GM12878 (cell line): ENCODE measurements around the gene CPVL. TPM values are rescaled to one million over a fixed set of nuclear protein-coding genes. Genes with fewer than 3 reads are reported as not detected.

Experiments
- ATAC-seq: fragments of 200-7000 bp; cut with Tn5 transposase; 3 replicates; pipeline ENCODE4 v1.9.1; 2020; ENCODE audit warnings: mild to moderate bottlenecking, moderate library complexity
- BruUV-seq: library from RNA; stranded (reverse); fragments of 400-500 nt; replicated peaks from 2 replicates; lab custom pipeline; 2021; lab: Mats Ljungman, UMichigan
- CTCF ChIA-PET: fragments of 300-600 bp; sonication (Branson Sonifier 250); formaldehyde crosslinking; extraction: SDS; loops from one replicate; lab custom pipeline; 2021; ENCODE audit warnings: inconsistent platforms; lab: Yijun Ruan, JAX
- POLR2A ChIA-PET: fragments of 350-600 bp; formaldehyde crosslinking; extraction: SDS; loops from one replicate; lab custom pipeline; 2021; ENCODE audit warnings: inconsistent platforms; lab: Charles Lee
- RAD21 ChIA-PET: fragments of 300-600 bp; sonication (Branson Sonifier 250); formaldehyde crosslinking; loops from one replicate; lab custom pipeline; 2023; ENCODE audit warnings: antibody characterized with exemption; ENCODE audit not compliant: unreplicated experiment; lab: Charles Lee
- SMC1A ChIA-PET: fragments of 300-600 bp; sonication (Branson Sonifier 250); formaldehyde crosslinking; loops from one replicate; lab custom pipeline; 2023; ENCODE audit not compliant: unreplicated experiment, uncharacterized antibody; lab: Charles Lee
- DNase-seq: peaks from one replicate; pipeline ENCODE4 v3.0.0-alpha.2; 2011; ENCODE audit warnings: low read depth, low spot score
- FAIRE-seq: peaks from 3 replicates; lab custom pipeline; 2011; peaks lifted over from hg19 to GRCh38; lab: Jason Lieb, UNC
- H2AFZ ChIP-seq: 2 replicates; pipeline ENCODE4 v1.6.0; 2011; ENCODE audit warnings: low read depth, low read length, control low read depth; ENCODE audit not compliant: control insufficient read depth
- H3K27ac ChIP-seq: 2 replicates; pipeline ENCODE4 v1.5.1; 2011; ENCODE audit warnings: control low read depth; ENCODE audit not compliant: control insufficient read depth, insufficient read depth
- H3K27me3 ChIP-seq, 2 experiments: replicated peaks in 1 of 2; 2 replicates each; pipeline versions ENCODE4 v1.6.0 to v1.6.1; 2011; ENCODE audit warnings: low read length in 1 of 2; ENCODE audit not compliant: control insufficient read depth in 2 of 2, insufficient read depth in 2 of 2
- H3K36me3 ChIP-seq, 2 experiments: 2 replicates each; pipeline ENCODE4 v1.5.1; 2011; ENCODE audit warnings: low read length in 1 of 2; ENCODE audit not compliant: control insufficient read depth in 2 of 2, insufficient read depth in 2 of 2
- H3K4me1 ChIP-seq: 2 replicates; pipeline ENCODE4 v1.6.1; 2011; ENCODE audit warnings: mild to moderate bottlenecking, low read length, moderate library complexity, mixed read lengths; ENCODE audit not compliant: control insufficient read depth, insufficient read depth
- H3K4me2 ChIP-seq: 2 replicates; pipeline ENCODE4 v1.6.0; 2011; ENCODE audit warnings: control low read depth; ENCODE audit not compliant: control insufficient read depth, insufficient read depth
- H3K4me3 ChIP-seq: fragments of 200-600 bp; sonication (generic); 2 replicates; pipeline ENCODE4 v1.5.1; 2016
- H3K79me2 ChIP-seq: 2 replicates; pipeline ENCODE4 v1.6.0; 2011; ENCODE audit warnings: low read length; ENCODE audit not compliant: control insufficient read depth, insufficient read depth
- H3K9ac ChIP-seq: 2 replicates; pipeline ENCODE4 v1.8.0; 2011; ENCODE audit warnings: low read length, control low read depth, mixed read lengths; ENCODE audit not compliant: control insufficient read depth, insufficient read depth
- H3K9me3 ChIP-seq: replicated peaks from 3 replicates; pipeline ENCODE4 v1.5.1; 2011; ENCODE audit warnings: mild to moderate bottlenecking, low read length; ENCODE audit not compliant: control insufficient read depth, insufficient read depth
- H4K20me1 ChIP-seq: 2 replicates; pipeline ENCODE4 v1.6.0; 2011; ENCODE audit not compliant: control insufficient read depth, insufficient read depth
- HDAC2 ChIP-seq: fragments of 200-600 bp; sonication (generic); IDR thresholded peaks from 2 replicates; pipeline ENCODE4 v1.6.1; 2017
- POU2F2 ChIP-seq: IDR thresholded peaks from 3 replicates; pipeline ENCODE4 v1.6.1; 2011; ENCODE audit warnings: low read depth, mild to moderate bottlenecking, low read length, borderline replicate concordance
- SKIL ChIP-seq: fragments of 450-650 bp; IDR thresholded peaks from 2 replicates; pipeline ENCODE4 v1.6.1; 2017; ENCODE audit warnings: mild to moderate bottlenecking, low read depth, inconsistent platforms; ENCODE audit not compliant: poor library complexity, severe bottlenecking
- WGBS: methylation state at CpG from one replicate; pipeline ENCODE4 v1.1.6; 2016; ENCODE audit warnings: low lambda C conversion rate; ENCODE audit not compliant: insufficient replicate concordance, insufficient coverage; ENCODE audit errors: missing lambda C conversion rate; 5-methylcytosine and 5-hydroxymethylcytosine counted together
- in situ Hi-C: fragments of 300-500 bp; cut with MboI; formaldehyde crosslinking; loops from 9 replicates; pipeline ENCODE4 v1.14.3; 2018; ENCODE audit warnings: mixed read lengths
- intact Hi-C: fragments of 100-400 bp; cut with micrococcal nuclease; formaldehyde crosslinking; loops from one replicate; pipeline ENCODE4 v1.14.2; 2022; ENCODE audit not compliant: unreplicated experiment
- polyA plus RNA-seq, 11 experiments: library from polyadenylated mRNA; depleted of rRNA in 4 of 11; unstranded in 6 of 11; stranded (reverse) in 5 of 11; fragments of >200 nt; fragmentation: Nextera tagmentation in 4 of 11; fragmentation: Illumina TruSeq in 1 of 11; extraction: Ambion mirVana in 4 of 11; extraction: Trizol in 1 of 11; gene quantifications; 1 replicate in 1 of 11; 2 replicates in 10 of 11; pipeline versions ENCODE4 v1.2.1 to v1.2.3, GENCODE V29; 2011 to 2016; ENCODE audit warnings: inconsistent platforms in 2 of 11, missing spikeins in 2 of 11, low read depth in 1 of 11
- total RNA-seq, 4 experiments: library from RNA; depleted of rRNA in 3 of 4; stranded (reverse); fragments of >200 nt in 3 of 4; fragmentation: Illumina TruSeq in 1 of 4; extraction: Trizol in 1 of 4; gene quantifications; 2 replicates each; pipeline versions ENCODE4 v1.2.1 to v1.2.3, GENCODE V29; 2013 to 2021

The CPVL gene
- total and polyA plus RNA-seq, 10 of the 15 experiments (the other 5 are each of a cell fraction or from before 2014, with no cell fraction given): 0.59 TPM; not detected in 9

GRCh38 chr7:29126804-29127203, 19.5 kb downstream of the CPVL start:
- BruUV-seq: no TSS peak
- WGBS: 17% methylated on average over 3 of the region's 3 CpGs
- in situ Hi-C loops: no loop called here

More at GRCh38 chr7:29126804-29127203, 19.5 kb downstream of the CPVL start:
- H3K27ac ChIP-seq: no peak overlapping the region
- no peak overlapping the region for H3K4me3 ChIP-seq
- ChIA-PET CTCF (interaction anchor here (0.9 to 1.1 kb wide), 2 partner anchors 20 to 205 kb away, joined by 3 read pairs; no protein-coding TSS in a partner anchor), POLR2A (no interaction called here), RAD21 (no interaction called here), SMC1A (no interaction called here)
- DNase-seq: no peak
- H3K4me2 ChIP-seq: no peak overlapping the region
- H3K9ac ChIP-seq: no peak overlapping the region
- no peaks in the 10 kb centered on the region for H3K4me1 ChIP-seq
- H3K36me3 ChIP-seq: no peaks in the 10 kb centered on the region
- H3K27me3 ChIP-seq: no peaks in the 10 kb centered on the region
- intact Hi-C loops: no loop called here
- H2AFZ ChIP-seq: no peak overlapping the region
- no peak for TF ChIP-seq HDAC2
- no peak for TF ChIP-seq POU2F2
- TF ChIP-seq SKIL: no peak
- TF ChIP-seq, all 136 proteins: peak for 0
- Histone ChIP-seq H4K20me1 (no peaks in the 10 kb centered on the region), H3K79me2 (no peaks in the 10 kb centered on the region), H3K9me3 (no peaks in the 10 kb centered on the region)
- ATAC-seq (no peak), FAIRE-seq (no peak)
